GM12878 (cell line): ENCODE measurements around the gene FMNL3.
A peak's percentile ranks its signal among the peaks of the same experiment; 100 is the strongest.

Source experiments
- EP300 ChIP-seq, 2 experiments: fragments of 150-350 bp in 1 of 2; IDR thresholded peaks; 2 replicates each; pipeline ENCODE4 v1.6.1; 2011 to 2012; ENCODE audit warnings: low read depth in 2 of 2, low read length in 2 of 2, borderline replicate concordance in 1 of 2, improper control_type of control experiment in 1 of 2, inconsistent platforms in 1 of 2; ENCODE audit not compliant: control insufficient read depth in 1 of 2
- MEF2A ChIP-seq: IDR thresholded peaks from 2 replicates; pipeline ENCODE4 v1.6.1; 2011; ENCODE audit warnings: low read depth, mild to moderate bottlenecking, low read length, moderate library complexity; ENCODE audit not compliant: insufficient read depth
- NRF1 ChIP-seq: conservative IDR thresholded peaks from 2 replicates; pipeline ENCODE4 v1.6.1; 2011; ENCODE audit warnings: mild to moderate bottlenecking, low read depth, low read length, improper control_type of control experiment
- POLR2A ChIP-seq: IDR thresholded peaks from 2 replicates; pipeline ENCODE4 v1.6.1; 2011; ENCODE audit warnings: low read depth, mild to moderate bottlenecking, low read length
- TAF1 ChIP-seq: IDR thresholded peaks from 2 replicates; pipeline ENCODE4 v1.6.1; 2011; ENCODE audit warnings: mild to moderate bottlenecking, low read depth, low read length, borderline replicate concordance
- TF ChIP-seq, protein P1 (sequence below): fragments of 450-650 bp; IDR thresholded peaks from 2 replicates; pipeline ENCODE4 v1.6.1; 2017; ENCODE audit warnings: mild to moderate bottlenecking
- TF ChIP-seq, protein P2 (sequence below), 3 experiments: IDR thresholded peaks in 2 of 3; conservative IDR thresholded peaks in 1 of 3; 2 replicates each; pipeline ENCODE4 v1.5.1; 2011; ENCODE audit warnings: low read depth in 3 of 3, low read length in 3 of 3, mild to moderate bottlenecking in 3 of 3, control low read depth in 2 of 3, moderate library complexity in 2 of 3, inconsistent platforms in 1 of 3, mixed read lengths in 1 of 3; ENCODE audit not compliant: control insufficient read depth in 2 of 3, insufficient read depth in 1 of 3; ENCODE audit errors: extremely low read depth in 1 of 3
- TF ChIP-seq, protein P3 (sequence below): IDR thresholded peaks from 2 replicates; pipeline ENCODE4 v1.6.1; 2012; ENCODE audit warnings: low read depth, low read length, improper control_type of control experiment
- TF ChIP-seq, protein P4 (sequence below): IDR thresholded peaks from 2 replicates; pipeline ENCODE4 v1.6.1; 2012; ENCODE audit warnings: mild to moderate bottlenecking, low read depth, low read length

DNA sequence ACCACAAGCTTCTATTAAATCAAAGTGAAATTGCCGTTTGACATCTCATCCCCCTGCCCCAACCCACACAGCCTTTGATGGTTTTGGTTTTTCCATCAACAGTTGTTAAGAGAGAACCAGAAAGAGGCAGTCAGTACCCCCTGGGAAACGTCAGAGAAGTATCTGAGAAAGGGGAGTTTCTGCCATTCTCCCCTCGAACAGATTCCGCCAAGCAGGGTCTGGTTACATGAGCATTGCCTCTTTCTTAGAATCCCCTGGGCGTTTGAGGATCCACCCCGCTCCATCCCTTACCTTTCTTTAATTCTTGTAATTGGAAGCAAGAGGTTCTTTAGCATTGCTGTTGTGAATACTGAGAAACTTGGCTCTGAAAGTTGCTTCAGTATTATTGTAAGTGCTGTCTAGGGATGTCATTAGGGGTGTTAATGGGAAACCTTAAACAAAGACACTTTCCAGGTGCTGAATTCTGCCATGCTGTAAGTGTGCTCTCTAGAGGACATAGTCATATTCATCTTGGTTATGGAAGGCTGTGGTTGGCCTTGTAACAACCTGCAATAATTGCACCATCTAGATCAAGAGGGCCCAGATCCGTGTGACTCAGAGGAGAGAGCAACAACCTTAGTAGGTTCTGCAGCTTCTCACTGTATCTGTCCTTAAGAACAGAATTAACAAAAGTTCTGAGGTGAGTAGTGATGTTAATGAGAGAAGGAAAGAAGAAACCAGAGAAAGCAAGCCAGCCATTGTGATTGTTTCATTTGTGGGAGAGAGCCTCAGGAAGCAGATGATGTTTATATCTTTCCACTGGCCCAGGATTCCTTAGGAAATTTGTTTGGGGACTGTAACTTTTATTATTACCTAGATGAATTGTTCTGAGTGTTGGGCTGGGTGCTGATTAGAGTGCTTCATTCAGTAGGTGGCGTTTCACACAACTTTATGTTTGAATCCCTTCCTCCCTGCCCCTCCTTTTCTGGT, 43.1 kb upstream of the FMNL3 start:
- TF ChIP-seq, protein P1, sequence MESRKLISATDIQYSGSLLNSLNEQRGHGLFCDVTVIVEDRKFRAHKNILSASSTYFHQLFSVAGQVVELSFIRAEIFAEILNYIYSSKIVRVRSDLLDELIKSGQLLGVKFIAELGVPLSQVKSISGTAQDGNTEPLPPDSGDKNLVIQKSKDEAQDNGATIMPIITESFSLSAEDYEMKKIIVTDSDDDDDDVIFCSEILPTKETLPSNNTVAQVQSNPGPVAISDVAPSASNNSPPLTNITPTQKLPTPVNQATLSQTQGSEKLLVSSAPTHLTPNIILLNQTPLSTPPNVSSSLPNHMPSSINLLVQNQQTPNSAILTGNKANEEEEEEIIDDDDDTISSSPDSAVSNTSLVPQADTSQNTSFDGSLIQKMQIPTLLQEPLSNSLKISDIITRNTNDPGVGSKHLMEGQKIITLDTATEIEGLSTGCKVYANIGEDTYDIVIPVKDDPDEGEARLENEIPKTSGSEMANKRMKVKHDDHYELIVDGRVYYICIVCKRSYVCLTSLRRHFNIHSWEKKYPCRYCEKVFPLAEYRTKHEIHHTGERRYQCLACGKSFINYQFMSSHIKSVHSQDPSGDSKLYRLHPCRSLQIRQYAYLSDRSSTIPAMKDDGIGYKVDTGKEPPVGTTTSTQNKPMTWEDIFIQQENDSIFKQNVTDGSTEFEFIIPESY, result no peak
- TF ChIP-seq EP300 (IDR thresholded peaks at IDR 0.05; ENCODE audit: borderline replicate concordance in 1 of 2, control insufficient read depth in 1 of 2, low read depth in 2 of 2, low read length in 2 of 2) (peak in 1 of 2 experiments; percentile 31; a peak in 2 of 4 replicates), NRF1 (no peak), MEF2A (no peak), POLR2A (no peak), TAF1 (no peak)
- TF ChIP-seq, protein P2, sequence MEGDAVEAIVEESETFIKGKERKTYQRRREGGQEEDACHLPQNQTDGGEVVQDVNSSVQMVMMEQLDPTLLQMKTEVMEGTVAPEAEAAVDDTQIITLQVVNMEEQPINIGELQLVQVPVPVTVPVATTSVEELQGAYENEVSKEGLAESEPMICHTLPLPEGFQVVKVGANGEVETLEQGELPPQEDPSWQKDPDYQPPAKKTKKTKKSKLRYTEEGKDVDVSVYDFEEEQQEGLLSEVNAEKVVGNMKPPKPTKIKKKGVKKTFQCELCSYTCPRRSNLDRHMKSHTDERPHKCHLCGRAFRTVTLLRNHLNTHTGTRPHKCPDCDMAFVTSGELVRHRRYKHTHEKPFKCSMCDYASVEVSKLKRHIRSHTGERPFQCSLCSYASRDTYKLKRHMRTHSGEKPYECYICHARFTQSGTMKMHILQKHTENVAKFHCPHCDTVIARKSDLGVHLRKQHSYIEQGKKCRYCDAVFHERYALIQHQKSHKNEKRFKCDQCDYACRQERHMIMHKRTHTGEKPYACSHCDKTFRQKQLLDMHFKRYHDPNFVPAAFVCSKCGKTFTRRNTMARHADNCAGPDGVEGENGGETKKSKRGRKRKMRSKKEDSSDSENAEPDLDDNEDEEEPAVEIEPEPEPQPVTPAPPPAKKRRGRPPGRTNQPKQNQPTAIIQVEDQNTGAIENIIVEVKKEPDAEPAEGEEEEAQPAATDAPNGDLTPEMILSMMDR (IDR thresholded peaks at IDR 0.05 in 2 of 3, conservative IDR thresholded peaks at IDR 0.05 in 1 of 3; ENCODE audit: control insufficient read depth in 2 of 3, extremely low read depth in 1 of 3, insufficient read depth in 1 of 3, low read depth in 3 of 3, low read length in 3 of 3), result peak in 2 of 3 experiments; percentile 6 to 29; a peak in 2 of 6 replicates
- TF ChIP-seq, protein P3, sequence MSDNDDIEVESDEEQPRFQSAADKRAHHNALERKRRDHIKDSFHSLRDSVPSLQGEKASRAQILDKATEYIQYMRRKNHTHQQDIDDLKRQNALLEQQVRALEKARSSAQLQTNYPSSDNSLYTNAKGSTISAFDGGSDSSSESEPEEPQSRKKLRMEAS, result no peak
- TF ChIP-seq, protein P4, sequence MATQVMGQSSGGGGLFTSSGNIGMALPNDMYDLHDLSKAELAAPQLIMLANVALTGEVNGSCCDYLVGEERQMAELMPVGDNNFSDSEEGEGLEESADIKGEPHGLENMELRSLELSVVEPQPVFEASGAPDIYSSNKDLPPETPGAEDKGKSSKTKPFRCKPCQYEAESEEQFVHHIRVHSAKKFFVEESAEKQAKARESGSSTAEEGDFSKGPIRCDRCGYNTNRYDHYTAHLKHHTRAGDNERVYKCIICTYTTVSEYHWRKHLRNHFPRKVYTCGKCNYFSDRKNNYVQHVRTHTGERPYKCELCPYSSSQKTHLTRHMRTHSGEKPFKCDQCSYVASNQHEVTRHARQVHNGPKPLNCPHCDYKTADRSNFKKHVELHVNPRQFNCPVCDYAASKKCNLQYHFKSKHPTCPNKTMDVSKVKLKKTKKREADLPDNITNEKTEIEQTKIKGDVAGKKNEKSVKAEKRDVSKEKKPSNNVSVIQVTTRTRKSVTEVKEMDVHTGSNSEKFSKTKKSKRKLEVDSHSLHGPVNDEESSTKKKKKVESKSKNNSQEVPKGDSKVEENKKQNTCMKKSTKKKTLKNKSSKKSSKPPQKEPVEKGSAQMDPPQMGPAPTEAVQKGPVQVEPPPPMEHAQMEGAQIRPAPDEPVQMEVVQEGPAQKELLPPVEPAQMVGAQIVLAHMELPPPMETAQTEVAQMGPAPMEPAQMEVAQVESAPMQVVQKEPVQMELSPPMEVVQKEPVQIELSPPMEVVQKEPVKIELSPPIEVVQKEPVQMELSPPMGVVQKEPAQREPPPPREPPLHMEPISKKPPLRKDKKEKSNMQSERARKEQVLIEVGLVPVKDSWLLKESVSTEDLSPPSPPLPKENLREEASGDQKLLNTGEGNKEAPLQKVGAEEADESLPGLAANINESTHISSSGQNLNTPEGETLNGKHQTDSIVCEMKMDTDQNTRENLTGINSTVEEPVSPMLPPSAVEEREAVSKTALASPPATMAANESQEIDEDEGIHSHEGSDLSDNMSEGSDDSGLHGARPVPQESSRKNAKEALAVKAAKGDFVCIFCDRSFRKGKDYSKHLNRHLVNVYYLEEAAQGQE, result no peak
